NCI-H345 treated with DMSO at 0.1 percent for 48 hours (cell line): ENCODE results near the gene CTCFL.

Experiments used
- DNase-seq: peaks from one replicate; lab custom pipeline; 2025; ENCODE audit not compliant: unreplicated experiment; lab: John Stamatoyannopoulos, UW

The CTCFL gene

DNA sequence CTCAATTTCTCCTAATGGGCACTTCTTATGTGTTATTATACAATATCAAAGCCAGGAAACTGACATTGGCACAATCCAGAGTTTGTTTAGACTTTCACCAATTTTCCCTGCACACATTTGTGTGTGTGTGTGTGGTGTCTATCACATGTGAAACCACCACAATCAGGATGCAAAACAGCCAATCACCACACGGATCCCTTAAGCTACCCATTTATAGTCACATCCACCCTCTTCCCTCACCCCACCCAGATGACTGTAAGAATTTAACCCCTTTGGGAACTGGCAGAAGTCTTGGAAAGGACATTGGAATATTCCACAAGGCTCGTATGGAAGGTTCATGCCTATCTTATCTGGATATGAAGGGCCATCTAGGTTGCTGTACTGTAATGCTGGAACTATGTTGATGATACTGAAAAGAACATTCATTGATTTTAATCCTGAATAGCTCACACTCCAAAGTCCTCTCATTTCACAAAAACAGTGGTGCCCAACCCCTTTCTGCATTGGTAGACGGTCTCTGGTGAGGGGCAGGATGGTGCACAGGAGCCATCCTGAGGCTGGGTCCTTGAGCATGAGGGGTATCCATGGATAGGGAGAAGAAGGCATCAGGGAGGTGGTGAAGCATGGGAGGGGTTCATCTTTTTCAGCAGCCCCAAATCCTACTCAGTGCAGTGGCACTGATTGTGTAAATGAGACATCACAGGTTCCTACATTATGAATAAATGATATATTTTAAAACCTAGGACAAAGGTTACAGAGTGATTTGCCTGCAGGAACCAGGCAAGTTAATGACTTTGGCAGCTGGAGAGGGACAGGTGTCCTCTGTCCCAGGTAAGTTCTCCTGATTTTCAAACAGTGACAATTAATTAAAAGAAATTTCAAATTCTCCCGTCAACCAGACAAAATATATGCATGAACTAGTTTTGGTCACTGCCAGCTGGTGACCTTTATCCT lies 12.1 kb upstream of the CTCFL start:
- DNase-seq: no peak

DNA sequence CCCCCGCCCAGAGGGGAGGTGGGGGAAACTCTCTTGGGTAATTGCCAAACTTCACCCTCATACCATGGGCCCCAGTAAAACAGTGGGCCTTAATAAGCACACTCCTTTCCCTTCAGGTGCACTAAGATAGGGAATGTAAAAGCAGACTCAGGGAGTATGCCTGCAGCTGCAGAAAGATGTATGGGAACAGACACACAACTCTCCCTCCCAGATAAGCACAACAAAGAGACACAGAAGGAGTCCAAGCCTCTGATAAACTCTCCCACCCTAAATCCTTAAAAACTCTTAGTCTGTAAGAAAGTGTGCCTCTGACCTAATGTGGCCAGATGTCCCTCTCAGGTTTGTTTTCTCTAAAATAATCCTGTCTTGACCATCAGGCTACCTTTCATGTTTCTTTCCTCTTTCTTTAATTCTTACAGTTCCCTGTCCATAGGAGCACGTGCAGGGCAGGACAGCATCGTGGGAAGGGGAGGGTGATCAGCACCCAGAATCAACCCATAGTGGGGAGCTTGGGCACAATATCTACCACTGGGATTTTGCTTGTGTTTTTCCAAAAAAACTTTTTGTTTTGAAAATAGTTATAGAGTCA lies 11.3 kb upstream of the CTCFL start:
- no peak for DNase-seq

DNA sequence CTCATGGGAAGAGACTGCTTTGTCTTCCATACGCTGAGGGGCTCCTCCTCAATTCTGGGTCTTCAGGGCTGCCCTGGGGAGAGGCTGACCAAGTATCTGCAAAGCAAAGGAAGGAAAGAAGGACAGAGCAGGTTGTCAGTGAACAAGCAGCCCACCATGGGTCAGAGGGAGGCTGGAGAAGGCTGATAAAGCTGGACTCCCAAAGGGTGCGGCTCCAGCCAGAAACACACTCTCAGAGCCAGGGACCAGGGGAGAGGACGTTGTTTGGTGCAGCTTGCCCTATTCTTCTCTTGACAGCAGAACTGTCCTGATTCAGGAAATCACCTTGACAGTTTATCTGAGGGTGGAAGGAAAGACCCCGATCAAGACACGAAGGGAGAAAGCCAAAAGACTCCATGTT lies 10.4 kb upstream of the CTCFL start:
- no peak for DNase-seq

DNA sequence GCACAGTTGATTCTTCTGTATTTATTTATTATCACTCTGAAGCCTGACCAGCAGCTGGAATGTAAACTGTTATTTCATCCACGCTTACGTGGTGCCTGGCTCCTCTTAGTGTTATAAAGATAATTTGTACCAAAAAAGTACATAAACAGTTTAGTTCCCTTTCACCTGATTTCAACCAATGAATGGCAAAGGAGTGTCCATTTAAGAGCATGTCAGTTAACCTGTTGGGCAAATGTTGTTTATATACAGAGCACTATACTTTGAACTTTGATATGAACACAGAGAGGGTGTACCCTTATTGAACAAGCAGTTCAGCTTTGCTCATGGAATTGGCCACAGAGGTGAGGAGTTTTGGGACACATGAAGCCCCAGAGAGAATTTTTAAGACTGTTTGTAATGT lies 7.2 kb upstream of the CTCFL start:
- DNase-seq: no peak

DNA sequence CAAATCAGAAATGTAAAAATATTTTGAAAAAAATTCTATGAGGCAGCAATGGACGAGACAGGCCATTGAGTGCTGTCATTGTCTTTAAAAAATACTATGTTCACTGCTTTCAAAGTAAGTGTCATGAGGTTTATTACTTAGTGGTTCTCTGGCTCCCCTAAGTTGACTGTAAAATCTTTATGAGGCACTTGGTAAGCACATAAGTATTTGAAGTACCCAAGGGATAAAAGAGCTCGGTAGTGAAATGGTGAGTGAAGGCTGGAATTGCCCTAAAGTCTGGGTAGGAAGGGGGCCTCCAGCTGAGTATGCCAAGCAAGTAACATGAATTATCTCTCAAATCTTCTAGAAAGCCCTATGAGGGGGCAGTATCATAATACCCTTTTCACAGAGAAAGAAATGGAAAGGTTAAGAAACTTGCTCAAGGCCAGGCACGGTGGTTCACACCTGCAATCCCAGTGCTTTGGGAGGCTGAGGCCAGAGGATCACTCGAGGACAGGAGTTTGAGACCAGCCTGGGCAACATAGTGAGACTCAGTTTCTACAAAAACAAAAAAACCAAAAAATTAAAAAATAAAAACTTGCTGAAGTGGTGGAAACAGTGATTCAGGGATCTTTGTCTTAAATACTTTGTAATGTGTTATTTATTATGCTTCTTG lies 5.5 kb upstream of the CTCFL start:
- DNase-seq: no peak

DNA sequence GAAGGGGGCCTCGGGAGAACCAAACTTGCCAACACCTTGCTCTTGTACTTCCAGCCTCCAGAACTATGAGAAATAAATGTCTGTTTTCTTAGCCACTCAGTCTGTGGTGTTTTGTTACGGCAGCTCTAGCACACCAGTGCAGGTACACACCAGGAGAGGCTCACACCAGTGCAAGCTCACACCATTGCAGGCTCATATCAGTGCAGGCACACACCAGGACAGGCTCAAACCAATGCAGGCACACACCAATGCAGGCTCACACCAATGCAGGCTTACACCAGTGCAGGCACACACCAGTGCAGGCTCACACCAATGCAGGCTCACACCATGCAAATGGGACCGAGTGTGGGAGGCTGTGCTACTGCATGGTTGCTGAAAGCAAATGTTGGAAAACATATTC lies 4.9 kb upstream of the CTCFL start:
- DNase-seq: no peak

DNA sequence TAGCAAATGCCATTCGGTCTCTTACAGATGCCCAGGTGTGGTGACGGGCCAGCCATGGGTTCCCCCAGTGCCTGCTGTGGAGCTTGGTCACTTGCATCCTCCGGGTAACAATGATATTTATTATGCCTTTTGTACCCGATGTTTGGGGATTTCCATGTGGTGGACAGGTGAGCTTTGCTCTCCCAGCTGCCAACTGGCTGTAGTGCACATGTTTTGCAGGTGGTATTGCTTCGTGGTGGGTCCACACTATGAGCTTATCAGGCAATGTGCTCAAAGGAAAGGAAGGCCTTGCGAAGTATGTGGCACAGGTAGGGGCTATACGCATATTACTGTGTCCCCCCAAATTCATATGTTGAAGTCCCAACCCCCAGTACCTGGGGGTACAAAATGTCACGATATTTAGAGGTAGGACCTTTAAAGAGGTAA lies 4.2 kb upstream of the CTCFL start:
- DNase-seq: no peak

DNA sequence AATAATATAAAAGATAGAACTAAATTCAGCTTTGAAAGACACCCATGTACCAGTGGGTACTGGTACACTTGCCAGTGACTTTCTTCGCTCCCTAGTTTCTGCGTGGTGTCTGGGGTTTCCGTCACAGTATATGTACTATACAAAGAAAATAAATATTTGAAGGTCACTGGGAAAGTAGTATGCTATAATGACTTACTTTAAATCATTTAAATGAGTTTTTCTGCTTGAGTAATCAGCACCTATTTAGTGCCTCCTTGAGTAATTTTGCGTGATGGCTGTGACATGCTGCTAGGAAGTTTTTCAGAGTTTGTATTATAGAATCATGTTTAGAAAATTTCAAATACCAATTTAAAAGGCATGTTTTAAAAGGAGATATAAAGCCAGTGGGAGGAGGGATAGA lies 3.2 kb upstream of the CTCFL start:
- no peak for DNase-seq

DNA sequence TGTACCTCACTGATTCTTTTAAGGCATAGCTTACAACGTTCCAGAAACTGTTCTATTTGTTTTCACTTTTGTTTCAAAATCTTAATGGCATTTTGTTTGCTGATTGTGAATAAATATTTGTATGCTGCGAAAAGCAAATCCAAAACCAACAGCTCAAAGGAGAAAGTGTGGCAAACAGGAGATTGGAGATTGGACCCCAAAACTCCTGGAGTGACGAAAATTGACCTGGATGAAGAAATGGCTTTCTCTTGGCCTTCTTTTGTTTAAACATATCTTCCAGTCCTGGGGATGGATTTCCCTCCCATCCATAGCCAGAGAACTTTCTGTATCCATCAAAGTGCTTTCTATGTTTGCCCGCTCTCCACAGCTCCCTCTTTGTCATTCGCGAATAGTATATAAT lies 2.8 kb upstream of the CTCFL start:
- DNase-seq: no peak

DNA sequence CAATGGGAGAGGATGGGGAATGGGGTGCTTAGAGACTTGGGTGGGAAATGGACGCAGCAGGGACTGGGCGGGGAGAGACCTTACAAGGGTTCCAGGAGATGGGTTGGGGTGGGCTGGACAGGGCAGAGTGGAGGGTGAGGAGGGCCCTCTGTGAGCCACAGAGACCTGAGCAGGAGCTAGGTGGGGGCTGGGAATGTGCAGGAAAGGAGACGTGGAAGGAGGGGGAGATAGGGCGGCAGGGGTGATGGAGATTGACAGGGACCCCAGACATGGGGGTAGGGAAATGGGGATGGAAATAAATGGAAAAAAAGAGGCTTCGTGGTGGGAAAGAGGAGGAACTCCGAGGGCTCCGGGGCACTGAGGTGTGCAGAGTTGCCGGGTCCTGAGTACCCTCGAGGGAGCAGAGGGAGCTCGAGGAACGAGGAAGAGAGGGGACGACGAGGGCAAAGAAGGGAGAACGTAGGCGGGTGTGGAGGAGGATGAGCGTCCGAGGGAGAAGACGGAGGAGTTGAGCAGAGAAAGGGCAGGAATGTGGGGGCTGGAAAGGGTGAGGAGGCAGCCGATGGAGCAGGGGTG lies 2.0 kb upstream of the CTCFL start:
- no peak for DNase-seq

DNA sequence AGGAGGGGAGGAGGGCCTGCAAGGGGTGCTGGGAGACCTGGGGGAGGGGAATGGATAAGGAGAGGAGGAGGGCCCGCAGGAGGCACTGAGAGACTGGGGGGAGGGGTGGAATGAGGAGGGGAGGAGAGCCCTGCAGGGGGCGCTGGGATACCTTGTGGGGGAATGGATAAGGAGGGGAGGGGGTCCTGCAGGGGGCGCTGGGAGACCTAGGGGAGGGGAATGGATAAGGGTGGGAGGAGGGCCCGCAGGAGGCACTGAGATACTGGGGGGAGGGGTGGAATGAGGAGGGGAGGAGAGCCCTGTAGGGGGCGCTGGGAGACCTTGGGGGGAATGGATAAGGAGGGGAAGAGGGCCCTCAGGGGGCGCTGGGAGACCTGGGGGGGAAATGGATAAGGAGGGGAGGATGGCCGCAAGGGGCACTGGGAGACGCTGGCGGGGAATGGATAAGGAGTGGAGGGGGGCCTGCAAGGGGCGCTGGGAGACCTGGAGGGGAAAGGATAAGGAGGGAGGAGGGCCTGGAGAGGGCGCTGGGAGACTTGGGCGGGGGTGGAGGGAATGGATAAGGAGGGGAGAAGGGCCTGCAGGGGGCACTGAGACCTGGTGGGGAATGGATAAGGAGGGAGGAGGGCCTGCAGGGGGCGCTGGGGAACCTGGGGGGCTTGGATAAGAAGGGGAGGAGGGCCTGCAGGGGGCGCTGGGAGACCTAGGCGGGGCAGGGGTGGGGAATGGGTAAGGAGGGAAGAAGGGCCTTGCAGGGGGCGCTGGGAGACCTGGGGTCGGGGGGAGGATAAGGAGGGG lies 1.3 kb upstream of the CTCFL start:
- no peak for DNase-seq

DNA sequence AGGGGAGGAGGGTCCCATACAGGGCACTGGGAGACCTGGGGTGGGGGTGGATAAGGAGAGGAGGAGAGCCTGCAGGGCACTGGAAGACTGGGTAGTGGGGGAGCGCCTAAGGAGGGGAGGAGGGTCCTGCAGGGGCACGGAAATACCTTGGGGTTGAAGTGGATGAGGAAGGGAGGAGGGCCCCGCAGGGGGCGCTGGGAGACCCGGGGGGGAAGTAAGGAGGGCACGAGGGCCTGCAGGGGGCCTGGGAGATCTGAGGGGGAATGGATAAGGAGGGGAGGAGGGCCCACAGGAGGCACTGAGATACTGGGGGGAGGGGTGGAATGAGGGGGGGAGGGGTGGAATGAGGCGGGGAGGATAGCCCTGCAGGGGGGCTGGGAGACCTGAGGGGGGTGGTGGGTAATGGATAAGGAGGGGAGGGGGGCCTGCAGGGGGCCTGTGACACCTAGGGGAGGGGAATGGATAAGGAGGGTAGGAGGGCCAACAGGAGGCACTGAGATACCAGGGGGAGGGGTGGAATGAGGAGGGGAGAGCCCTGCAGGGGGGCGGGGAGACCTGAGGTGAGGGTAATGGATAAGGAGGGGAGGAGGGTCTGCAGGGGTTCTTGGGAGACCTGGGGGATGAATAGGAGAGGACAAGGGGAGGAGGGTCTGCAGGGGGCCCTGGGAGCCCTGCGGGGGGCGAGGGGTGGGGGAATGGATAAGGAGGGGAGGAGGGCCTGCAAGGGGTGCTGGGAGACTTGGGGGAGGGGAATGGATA lies 567 bp upstream of the CTCFL start:
- DNase-seq: no peak

DNA sequence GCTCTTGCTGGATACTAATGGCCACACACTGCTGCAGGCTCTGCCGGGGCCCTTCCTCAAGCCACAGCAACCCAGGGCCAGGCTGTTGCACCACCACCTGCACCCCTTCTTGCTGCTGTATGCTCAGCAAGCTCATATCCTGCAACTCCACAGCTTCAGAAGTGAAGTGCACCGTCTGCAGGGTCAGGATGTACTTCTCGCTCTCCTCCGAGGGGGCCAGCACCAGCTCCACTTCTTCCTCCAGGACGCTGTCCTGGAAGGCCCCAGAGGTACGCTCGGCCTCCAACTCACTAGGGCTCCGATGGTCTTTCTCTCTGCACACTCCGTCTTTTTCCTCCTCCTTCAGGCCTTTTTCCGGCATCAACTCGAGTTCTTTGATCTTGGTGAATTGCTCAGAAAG lies 1.2 kb downstream of the CTCFL start:
- no peak for DNase-seq

DNA sequence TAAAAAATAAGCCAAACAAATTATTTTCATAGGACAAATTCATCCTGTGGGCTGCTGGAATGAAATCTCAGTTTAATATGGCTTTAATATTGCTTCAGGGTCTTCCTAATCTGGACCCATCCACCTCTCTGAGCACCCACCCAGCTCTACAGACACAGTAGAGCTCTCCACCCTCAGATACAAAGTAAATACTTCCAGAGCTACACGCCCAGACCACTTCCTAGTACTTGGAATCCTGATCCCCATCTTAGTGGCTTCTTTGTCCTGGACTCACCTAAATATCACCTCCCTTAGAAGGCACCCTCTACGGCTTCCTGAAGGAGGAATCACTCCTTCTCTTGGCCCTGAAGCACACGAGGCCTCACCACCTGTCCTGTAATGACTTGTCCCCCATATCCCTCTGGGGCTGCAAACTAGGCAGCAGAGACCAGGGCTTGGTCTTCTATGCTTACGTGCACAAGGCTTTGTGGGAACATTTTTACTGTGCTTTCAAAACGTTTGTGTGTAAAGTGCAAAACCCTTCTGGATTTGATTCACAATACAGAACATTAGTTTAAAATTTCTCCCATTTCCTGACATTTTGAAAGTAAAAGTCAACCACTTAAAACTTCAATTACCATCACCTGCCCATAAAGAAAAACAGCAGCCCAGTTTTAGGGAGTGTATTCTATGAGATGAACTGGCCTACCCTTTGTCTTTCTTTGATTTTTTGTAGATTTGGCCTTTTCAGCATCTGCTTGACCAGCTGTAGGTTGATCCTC lies 2.4 kb downstream of the CTCFL start:
- no peak for DNase-seq

DNA sequence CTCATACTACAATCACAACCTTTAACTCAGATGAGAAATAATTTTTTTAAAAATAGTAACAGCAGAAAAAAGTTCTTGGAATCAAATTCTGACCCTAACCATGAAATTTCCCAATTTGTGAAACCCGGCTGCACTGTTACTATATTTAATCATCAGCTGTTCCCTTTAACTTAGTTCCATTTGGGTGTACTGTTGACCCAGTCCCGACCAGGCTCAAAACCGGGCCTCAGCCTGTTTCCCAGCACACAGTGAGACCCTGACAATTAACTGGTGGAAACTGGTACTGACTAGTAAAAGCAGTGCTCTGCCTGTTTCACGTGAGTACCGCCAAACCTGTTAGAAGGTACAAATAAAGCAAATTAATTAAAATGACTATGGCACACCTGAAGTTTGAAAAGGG lies 7.0 kb downstream of the CTCFL start:
- DNase-seq: no peak

DNA sequence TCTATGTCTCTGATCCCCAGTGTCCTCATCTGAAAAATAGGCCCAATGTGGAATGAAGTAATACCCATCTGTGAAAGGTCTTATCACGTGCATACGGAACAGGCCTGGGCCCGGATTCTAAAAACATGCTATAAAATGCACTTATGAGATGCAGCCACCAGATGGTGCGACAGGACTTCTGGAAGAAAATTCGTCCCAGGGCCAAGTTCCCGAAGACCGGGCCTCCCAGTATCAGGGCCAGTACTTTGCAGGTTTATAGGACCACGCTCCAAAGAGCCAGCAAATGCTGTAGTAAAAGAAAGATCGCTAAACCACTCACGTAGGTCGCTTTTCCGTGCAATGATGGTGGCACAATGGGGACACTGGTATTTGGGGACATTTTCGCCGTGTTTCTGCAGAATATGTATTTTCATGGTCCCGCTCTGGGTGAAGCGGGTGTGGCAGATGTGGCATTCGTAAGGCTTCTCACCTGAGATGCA lies 10.6 kb downstream of the CTCFL start:
- no peak for DNase-seq

DNA sequence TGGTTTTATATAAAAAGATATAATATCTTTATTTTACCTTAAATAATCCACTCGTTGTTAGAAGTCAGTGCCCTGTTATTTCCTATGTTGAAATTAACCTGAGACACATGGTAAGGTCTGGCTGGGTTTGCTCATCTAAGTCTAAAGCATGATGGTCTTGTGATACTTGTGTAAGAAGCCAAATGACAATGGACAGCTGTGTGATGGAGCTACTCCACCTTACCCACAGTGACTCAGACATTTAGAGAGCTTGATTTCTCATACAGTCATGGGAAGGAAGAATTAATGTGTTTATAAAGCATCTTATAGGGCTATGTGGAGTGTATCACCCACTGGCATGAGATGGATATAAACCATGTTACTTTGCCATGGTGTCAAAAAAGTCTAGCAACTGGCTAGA lies 11.7 kb downstream of the CTCFL start:
- DNase-seq: no peak

DNA sequence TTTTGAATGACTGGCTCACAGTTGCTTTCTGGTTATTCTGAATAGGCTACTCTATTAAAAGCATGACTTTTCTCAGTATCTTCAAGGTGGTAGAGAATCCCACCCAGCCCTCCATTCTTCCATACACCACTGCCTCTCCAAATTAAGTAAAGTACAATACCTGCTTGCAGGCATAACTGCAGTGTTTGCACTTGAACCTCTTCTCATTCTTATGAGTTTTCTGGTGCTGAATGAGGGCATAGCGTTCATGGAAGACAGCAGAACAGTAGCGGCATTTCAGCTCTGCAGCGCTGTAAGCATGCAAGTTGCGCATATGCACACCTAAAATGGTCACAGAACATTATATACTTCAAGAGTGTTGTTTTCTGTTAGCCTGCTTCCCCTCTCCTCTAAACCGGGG lies 12.5 kb downstream of the CTCFL start:
- no peak for DNase-seq

DNA sequence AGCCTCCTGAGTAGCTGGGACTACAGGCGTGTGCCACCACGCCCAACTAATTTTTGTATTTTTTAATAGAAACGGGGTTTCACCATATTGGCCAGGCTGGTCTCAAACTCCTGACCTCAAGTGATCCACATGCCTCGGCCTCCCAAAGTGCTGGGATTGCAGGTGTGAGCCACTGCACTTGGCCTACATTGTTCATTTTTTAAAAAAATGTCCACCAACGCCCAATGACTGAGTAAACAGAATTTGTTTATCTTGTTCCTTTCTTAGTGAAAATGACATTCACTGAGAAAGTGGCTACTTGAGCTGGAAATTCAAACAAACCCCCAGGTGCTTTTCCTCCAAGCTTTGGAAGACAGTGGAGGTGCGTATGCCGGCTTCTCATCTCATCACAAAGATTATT lies 13.2 kb downstream of the CTCFL start:
- peak; percentile 45 for DNase-seq
